ENCODE results near the gene SMAD3.
"Not testable (repeated sequence)": the region's sequence is repeated elsewhere in the genome, so short reads cannot be mapped to it uniquely, and the experiment has no call there.

Gene SMAD3

GRCh38 chr15:67107014-67107812 is 41.8 kb downstream of the SMAD3 start:
- DNase-seq (ENCODE audit: insufficient read length, low spot score), result no peak
- FAIRE-seq, result no peak

- FAIRE-seq (no peak), DNase-seq (ENCODE audit: insufficient read length, low spot score) (no peak)
Observed at GRCh38 chr15:67108122-67108961, 42.9 kb downstream of the SMAD3 start.

- FAIRE-seq (peak; percentile 37), DNase-seq (ENCODE audit: insufficient read length, low spot score) (no peak)
Observed at GRCh38 chr15:67109141-67110034, 44.0 kb downstream of the SMAD3 start.

GRCh38 chr15:67110361-67110781 is 45.0 kb downstream of the SMAD3 start:
- FAIRE-seq, result peak; percentile 49

GRCh38 chr15:67110958-67111864 is 45.8 kb downstream of the SMAD3 start:
- DNase-seq (ENCODE audit: insufficient read length, low spot score) (no peak), FAIRE-seq (no peak)

More at GRCh38 chr15:67110361-67110781, 45.0 kb downstream of the SMAD3 start:
- no peak for DNase-seq (ENCODE audit: insufficient read length, low spot score)

GRCh38 chr15:67114046-67114445 is 48.6 kb downstream of the SMAD3 start:
- no peak for DNase-seq (ENCODE audit: insufficient read length, low spot score)
- no peak for FAIRE-seq

GRCh38 chr15:67114846-67115585 is 49.6 kb downstream of the SMAD3 start:
- no peak for FAIRE-seq
- no peak for DNase-seq (ENCODE audit: insufficient read length, low spot score)

GRCh38 chr15:67115586-67115969 is 50.2 kb downstream of the SMAD3 start:
- FAIRE-seq, result no peak
- no peak for DNase-seq (ENCODE audit: insufficient read length, low spot score)

GRCh38 chr15:67116742-67117141 is 51.3 kb downstream of the SMAD3 start:
- DNase-seq (ENCODE audit: insufficient read length, low spot score), result no peak
- FAIRE-seq, result peak; percentile 26

GRCh38 chr15:67117370-67117769 is 52.0 kb downstream of the SMAD3 start:
- no peak for FAIRE-seq
- DNase-seq (ENCODE audit: insufficient read length, low spot score), result no peak

- FAIRE-seq (no peak), DNase-seq (ENCODE audit: insufficient read length, low spot score) (no peak)
Observed at GRCh38 chr15:67118808-67119207, 53.4 kb downstream of the SMAD3 start.

GRCh38 chr15:67119238-67119846 is 53.9 kb downstream of the SMAD3 start:
- FAIRE-seq, result no peak
- no peak for DNase-seq (ENCODE audit: insufficient read length, low spot score)

GRCh38 chr15:67120009-67120838 is 54.8 kb downstream of the SMAD3 start:
- DNase-seq (ENCODE audit: insufficient read length, low spot score), result no peak
- FAIRE-seq, result no peak

GRCh38 chr15:67120839-67121643 is 55.6 kb downstream of the SMAD3 start:
- no peak for DNase-seq (ENCODE audit: insufficient read length, low spot score)
- FAIRE-seq, result no peak

- no peak for DNase-seq (ENCODE audit: insufficient read length, low spot score)
- FAIRE-seq, result no peak
Observed at GRCh38 chr15:67121644-67122605, 56.5 kb downstream of the SMAD3 start.

GRCh38 chr15:67122816-67123215 is 57.4 kb downstream of the SMAD3 start:
- not testable (repeated sequence) for FAIRE-seq

More at GRCh38 chr15:67122816-67123215, 57.4 kb downstream of the SMAD3 start:
- not testable (repeated sequence) for DNase-seq (ENCODE audit: insufficient read length, low spot score)

Measured in GM19239 (cell line).